DLD1 (cell line): ENCODE measurements around the gene MRPL27.

Experiments
- in situ Hi-C: cut with HindIII; loops from 2 replicates; pipeline ENCODE4 v1.10.0; 2017; ENCODE audit warnings: low sequenced_read_pairs

The MRPL27 gene

GRCh38 chr17:50361561-50362480 is 11.2 kb downstream of the MRPL27 start:
- in situ Hi-C loops = no loop called here

- in situ Hi-C loops = no loop called here
Observed at GRCh38 chr17:50360486-50361115, 12.4 kb downstream of the MRPL27 start.

- in situ Hi-C loops = no loop called here
Observed at GRCh38 chr17:50359998-50360461, 13.0 kb downstream of the MRPL27 start.

GRCh38 chr17:50359005-50359699 is 13.8 kb downstream of the MRPL27 start:
- in situ Hi-C loops = no loop called here

GRCh38 chr17:50358177-50358576 is 14.8 kb downstream of the MRPL27 start:
- in situ Hi-C loops = no loop called here

GRCh38 chr17:50356892-50357510 is 16.0 kb downstream of the MRPL27 start:
- in situ Hi-C loops = no loop called here

GRCh38 chr17:50356418-50356817 is 16.6 kb downstream of the MRPL27 start:
- in situ Hi-C loops = no loop called here

GRCh38 chr17:50355701-50356341 is 17.2 kb downstream of the MRPL27 start:
- in situ Hi-C loops = no loop called here

GRCh38 chr17:50355336-50355700 is 17.7 kb downstream of the MRPL27 start:
- in situ Hi-C loops = no loop called here

- in situ Hi-C loops = no loop called here
Observed at GRCh38 chr17:50354776-50355175, 18.2 kb downstream of the MRPL27 start.

GRCh38 chr17:50354198-50354597 is 18.8 kb downstream of the MRPL27 start:
- in situ Hi-C loops = no loop called here

GRCh38 chr17:50353600-50354195 is 19.3 kb downstream of the MRPL27 start:
- in situ Hi-C loops = no loop called here

GRCh38 chr17:50352693-50353599 is 20.0 kb downstream of the MRPL27 start:
- in situ Hi-C loops = no loop called here

GRCh38 chr17:50352072-50352692 is 20.8 kb downstream of the MRPL27 start:
- in situ Hi-C loops = no loop called here

- in situ Hi-C loops = no loop called here
Observed at GRCh38 chr17:50350733-50351132, 22.3 kb downstream of the MRPL27 start.

GRCh38 chr17:50349243-50349600 is 23.8 kb downstream of the MRPL27 start:
- in situ Hi-C loops = loop anchor here (5.0 kb wide), 1 partner anchor 48 kb away; the partner anchor contains the start of gene LRRC59

GRCh38 chr17:50348522-50349242 is 24.3 kb downstream of the MRPL27 start:
- in situ Hi-C loops = loop anchor here (5.0 kb wide), 1 partner anchor 49 kb away; the partner anchor contains the start of gene LRRC59

GRCh38 chr17:50347894-50348291 is 25.1 kb downstream of the MRPL27 start:
- in situ Hi-C loops = loop anchor here (5.0 kb wide), 1 partner anchor 49 kb away; the partner anchor contains the start of gene LRRC59
